Vagina (tissue), 2 donors: ENCODE measurements around the gene SPOPL.

Source experiments
- CTCF ChIP-seq, 3 experiments: fragments of 450-650 bp in 2 of 3; fragments of 200-600 bp in 1 of 3; sonication (generic) in 1 of 3; IDR thresholded peaks; one replicate each; pipeline ENCODE4 v1.5.1; 2017 to 2019; ENCODE audit warnings: antibody characterized with exemption in 3 of 3, mild to moderate bottlenecking in 2 of 3, moderate library complexity in 2 of 3
- POLR2A ChIP-seq, 2 donors: fragments of 450-650 bp; IDR thresholded peaks; one replicate each; pipeline ENCODE4 v1.6.1; 2017; ENCODE audit warnings: antibody characterized with exemption in 2 of 2, mild to moderate bottlenecking in 2 of 2, moderate library complexity in 2 of 2
- POLR2AphosphoS5 ChIP-seq, 2 donors: sonication (generic); formaldehyde crosslinking; IDR thresholded peaks; one replicate each; pipeline ENCODE4 v1.9.0; 2017; ENCODE audit warnings: antibody characterized with exemption in 2 of 2, mild to moderate bottlenecking in 2 of 2, low read depth in 1 of 2; ENCODE audit not compliant: insufficient read depth in 1 of 2

GRCh38 chr2:138536740-138537139 lies 35.2 kb downstream of the SPOPL start:
- no peak for TF ChIP-seq CTCF (IDR thresholded peaks at IDR 0.05)
- TF ChIP-seq POLR2A (IDR thresholded peaks at IDR 0.05), result no peak
- TF ChIP-seq POLR2AphosphoS5 (IDR thresholded peaks at IDR 0.05; ENCODE audit: insufficient read depth in 1 of 2, low read depth in 1 of 2), result no peak
